ENCODE data around the gene SLAMF7.
"Not testable (repeated sequence)": the region's sequence is repeated elsewhere in the genome, so short reads cannot be mapped to it uniquely, and the experiment has no call there.

Gene SLAMF7

DNA sequence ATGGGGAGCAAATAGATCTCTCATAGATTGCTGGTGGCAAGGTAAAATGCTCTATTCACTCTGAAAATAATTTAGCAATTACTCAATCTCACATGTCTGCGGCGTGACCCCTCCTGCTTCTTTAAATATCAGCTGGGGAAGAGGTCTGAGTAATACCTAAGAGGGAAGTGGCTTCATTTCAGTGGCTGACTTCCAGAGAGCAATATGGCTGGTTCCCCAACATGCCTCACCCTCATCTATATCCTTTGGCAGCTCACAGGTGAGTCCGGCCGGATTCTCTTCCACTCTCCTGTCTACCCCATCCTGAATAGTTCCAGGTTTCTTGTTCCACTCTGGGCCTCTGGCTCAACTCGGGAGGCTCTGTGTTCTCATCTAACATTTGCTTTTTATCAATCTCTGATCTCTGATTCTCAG is at the start of gene SLAMF7:
Gene SLAMF7, plus strand, starts transcription at position 150 of the 414 bp plus-strand sequence. Its CDS starts 55 bp downstream, at position 205.
- Histone ChIP-seq H3K27ac (no peak within 1 kb of the TSS), H3K36me3 (ENCODE audit: insufficient read depth, low read length) (no peaks in the 10 kb centered on the region), H3K4me3 (no peak within 1 kb of the TSS), H3K9me3 (ENCODE audit: low read depth, low read length) (no peaks in the 10 kb centered on the region), H3K9ac (ENCODE audit: insufficient read length) (no peak within 1 kb of the TSS)
- TF ChIP-seq FOXP2 (optimal IDR thresholded peaks at IDR 0.05; ENCODE audit: control extremely low read depth, extremely low read length, insufficient read depth) (no peak), EZH2 (IDR thresholded peaks at IDR 0.05) (no peak), POLR2AphosphoS5 (IDR thresholded peaks at IDR 0.05; ENCODE audit: borderline replicate concordance, low read depth, low read length) (no peak)
- no peak for DNase-seq (ENCODE audit: low read depth, low spot score)

- H3K27ac ChIP-seq; H3K4me3 ChIP-seq; H3K36me3 ChIP-seq (ENCODE audit: insufficient read depth, low read length); DNase-seq (ENCODE audit: low read depth, low spot score); H3K9me3 ChIP-seq (ENCODE audit: low read depth, low read length); H3K9ac ChIP-seq (ENCODE audit: insufficient read length): not testable (repeated sequence)
Measured at GRCh38 chr1:160692390-160692789, 46.7 kb upstream of the SLAMF7 start.

GRCh38 chr1:160702100-160702499 is 36.9 kb upstream of the SLAMF7 start:
- TF ChIP-seq EZH2 (IDR thresholded peaks at IDR 0.05), result no peak
- no peak for TF ChIP-seq POLR2AphosphoS5 (IDR thresholded peaks at IDR 0.05; ENCODE audit: borderline replicate concordance, low read depth, low read length)
- TF ChIP-seq FOXP2 (optimal IDR thresholded peaks at IDR 0.05; ENCODE audit: control extremely low read depth, extremely low read length, insufficient read depth), result no peak
- no peaks in the 10 kb centered on the region for H3K9me3 ChIP-seq (ENCODE audit: low read depth, low read length)
- H3K36me3 ChIP-seq (ENCODE audit: insufficient read depth, low read length), result no peaks in the 10 kb centered on the region
- no peak overlapping the region for H3K4me3 ChIP-seq
- H3K9ac ChIP-seq (ENCODE audit: insufficient read length), result no peak overlapping the region
- H3K27ac ChIP-seq, result no peak overlapping the region
- DNase-seq (ENCODE audit: low read depth, low spot score), result no peak

- Histone ChIP-seq H3K9me3 (ENCODE audit: low read depth, low read length) (no peaks in the 10 kb centered on the region), H3K9ac (ENCODE audit: insufficient read length) (no peak overlapping the region), H3K4me3 (no peak overlapping the region), H3K27ac (no peak overlapping the region), H3K36me3 (ENCODE audit: insufficient read depth, low read length) (no peaks in the 10 kb centered on the region)
- DNase-seq (ENCODE audit: low read depth, low spot score), result no peak
- no peak for TF ChIP-seq POLR2AphosphoS5 (IDR thresholded peaks at IDR 0.05; ENCODE audit: borderline replicate concordance, low read depth, low read length)
- TF ChIP-seq FOXP2 (optimal IDR thresholded peaks at IDR 0.05; ENCODE audit: control extremely low read depth, extremely low read length, insufficient read depth), result no peak
- TF ChIP-seq EZH2 (IDR thresholded peaks at IDR 0.05), result no peak
Measured at GRCh38 chr1:160704250-160704649, 34.8 kb upstream of the SLAMF7 start.

GRCh38 chr1:160705212-160705621 is 33.8 kb upstream of the SLAMF7 start:
- H3K27ac ChIP-seq; H3K9ac ChIP-seq (ENCODE audit: insufficient read length); H3K36me3 ChIP-seq (ENCODE audit: insufficient read depth, low read length): not testable (repeated sequence)

DNA sequence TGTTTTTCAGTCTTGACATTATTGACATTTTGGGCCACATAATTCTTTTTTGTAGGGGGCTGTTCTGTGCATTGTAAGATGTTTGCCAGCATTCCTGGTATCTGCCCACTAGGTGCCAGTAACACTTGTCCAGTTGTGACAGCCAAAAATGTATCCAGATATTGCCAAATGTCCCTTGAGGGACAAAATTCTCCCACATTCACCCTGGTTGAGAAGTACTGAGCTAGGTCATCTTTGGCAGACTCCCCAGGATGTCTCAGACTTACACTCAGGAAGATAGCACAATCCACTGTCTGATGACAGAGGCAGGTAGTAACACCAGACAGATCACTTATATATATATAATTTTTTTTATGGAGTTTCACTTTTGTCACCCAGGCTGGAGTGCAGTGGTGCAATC is 33.3 kb upstream of the SLAMF7 start:
- Histone ChIP-seq H3K4me3 (no peak overlapping the region), H3K9me3 (ENCODE audit: low read depth, low read length) (no peaks in the 10 kb centered on the region), H3K27ac (no peak overlapping the region), H3K9ac (ENCODE audit: insufficient read length) (no peak overlapping the region), H3K36me3 (ENCODE audit: insufficient read depth, low read length) (no peaks in the 10 kb centered on the region)
- TF ChIP-seq POLR2AphosphoS5 (IDR thresholded peaks at IDR 0.05; ENCODE audit: borderline replicate concordance, low read depth, low read length), result no peak
- TF ChIP-seq EZH2 (IDR thresholded peaks at IDR 0.05), result no peak
- no peak for TF ChIP-seq FOXP2 (optimal IDR thresholded peaks at IDR 0.05; ENCODE audit: control extremely low read depth, extremely low read length, insufficient read depth)
- no peak for DNase-seq (ENCODE audit: low read depth, low spot score)

More at GRCh38 chr1:160705212-160705621, 33.8 kb upstream of the SLAMF7 start:
- H3K4me3 ChIP-seq; H3K9me3 ChIP-seq (ENCODE audit: low read depth, low read length); DNase-seq (ENCODE audit: low read depth, low spot score): not testable (repeated sequence)

DNA sequence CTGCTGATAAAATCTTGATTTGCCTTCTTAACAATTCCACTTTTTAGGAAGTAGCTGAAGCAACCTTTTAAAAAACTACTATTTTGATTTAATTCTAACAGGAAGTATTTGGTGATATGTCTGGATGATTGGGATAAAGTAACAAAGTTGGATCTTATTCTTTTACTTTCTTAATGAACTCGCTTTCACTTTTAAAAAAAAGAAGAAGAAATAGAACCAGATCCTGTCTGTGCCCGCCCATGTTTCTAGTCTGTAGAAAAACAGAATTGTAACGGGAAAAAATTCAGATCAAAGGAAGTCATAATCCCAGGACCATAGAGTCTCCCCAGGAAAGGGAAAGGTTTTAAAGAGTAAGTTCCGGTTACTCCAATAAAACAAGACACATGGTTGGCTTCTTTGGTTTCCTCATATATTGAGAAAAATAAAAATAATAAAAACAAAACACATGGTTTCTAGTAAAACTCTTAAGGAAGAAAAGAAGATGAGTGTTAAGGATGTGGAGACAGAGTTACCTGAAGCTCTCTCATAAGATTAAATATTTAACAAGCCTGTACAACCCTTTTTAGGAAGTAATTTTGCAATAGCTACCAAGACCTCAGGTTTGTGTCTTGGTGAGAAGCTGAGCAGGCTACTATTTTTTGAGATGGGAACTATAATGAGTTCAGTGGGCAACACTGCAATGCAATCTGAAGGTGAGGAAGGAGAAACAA is 32.4 kb upstream of the SLAMF7 start:
- no peak for DNase-seq (ENCODE audit: low read depth, low spot score)
- no peaks in the 10 kb centered on the region for H3K9me3 ChIP-seq (ENCODE audit: low read depth, low read length)
- H3K27ac ChIP-seq, result no peak overlapping the region
- H3K9ac ChIP-seq (ENCODE audit: insufficient read length), result no peak overlapping the region
- H3K36me3 ChIP-seq (ENCODE audit: insufficient read depth, low read length), result no peaks in the 10 kb centered on the region
- TF ChIP-seq EZH2 (IDR thresholded peaks at IDR 0.05), result no peak
- TF ChIP-seq POLR2AphosphoS5 (IDR thresholded peaks at IDR 0.05; ENCODE audit: borderline replicate concordance, low read depth, low read length), result no peak
- no peak for TF ChIP-seq FOXP2 (optimal IDR thresholded peaks at IDR 0.05; ENCODE audit: control extremely low read depth, extremely low read length, insufficient read depth)
- H3K4me3 ChIP-seq, result no peak overlapping the region

DNA sequence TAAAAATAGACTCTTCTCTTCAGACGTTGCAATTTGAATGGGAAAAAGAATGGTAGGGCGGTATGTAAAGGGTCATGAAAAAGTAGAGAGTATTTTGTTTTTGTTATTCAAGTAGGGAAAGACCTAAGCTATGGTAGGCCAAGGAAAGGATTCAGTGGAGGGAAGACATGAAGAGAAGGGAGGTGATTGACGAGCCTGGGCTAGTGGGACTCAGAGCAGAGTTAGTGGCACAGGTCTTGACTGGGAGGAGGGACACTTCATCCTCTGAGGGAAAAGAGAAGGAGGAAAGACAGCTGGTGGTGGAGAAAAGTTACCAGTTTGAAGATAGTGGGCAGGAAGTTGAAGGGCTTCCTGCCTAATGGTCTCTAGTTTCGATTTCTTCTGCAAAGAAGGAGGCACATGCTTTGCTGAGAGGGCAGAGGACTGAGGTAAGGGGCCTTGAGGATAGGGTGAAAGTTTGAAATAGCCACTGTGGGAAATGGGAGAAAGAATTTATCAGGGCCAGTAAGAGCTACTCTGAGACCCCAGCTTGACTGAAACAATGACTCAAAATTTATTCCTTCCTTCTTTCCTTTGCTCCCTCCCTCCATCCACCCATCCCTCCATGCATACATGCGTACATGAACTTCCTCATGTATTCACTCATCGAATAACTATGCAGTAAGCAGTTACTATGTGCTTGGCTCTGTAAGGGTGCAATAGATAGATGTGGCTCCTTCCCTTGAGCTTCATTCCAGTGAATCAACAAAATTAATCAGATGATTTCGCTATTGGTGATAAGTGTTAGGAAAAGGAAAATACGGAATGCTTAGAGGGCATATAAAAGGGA is 31.6 kb upstream of the SLAMF7 start:
- Histone ChIP-seq H3K9ac (ENCODE audit: insufficient read length) (no peak overlapping the region), H3K9me3 (ENCODE audit: low read depth, low read length) (no peaks in the 10 kb centered on the region), H3K27ac (no peak overlapping the region), H3K4me3 (no peak overlapping the region), H3K36me3 (ENCODE audit: insufficient read depth, low read length) (no peaks in the 10 kb centered on the region)
- DNase-seq (ENCODE audit: low read depth, low spot score), result no peak
- TF ChIP-seq EZH2 (IDR thresholded peaks at IDR 0.05) (no peak), POLR2AphosphoS5 (IDR thresholded peaks at IDR 0.05; ENCODE audit: borderline replicate concordance, low read depth, low read length) (no peak), FOXP2 (optimal IDR thresholded peaks at IDR 0.05; ENCODE audit: control extremely low read depth, extremely low read length, insufficient read depth) (no peak)
